HG02981 (cell line): ENCODE results near the gene GNAI2.

Source experiments
- ATAC-seq: cut with Tn5 transposase; IDR thresholded peaks from one replicate; pipeline ENCODE4 v1.9.1; 2021; ENCODE audit warnings: mild to moderate bottlenecking, moderate library complexity; ENCODE audit not compliant: unreplicated experiment

Gene GNAI2

GRCh38 chr3:50295553-50296431 is 59.8 kb downstream of the GNAI2 start:
- no peak for ATAC-seq

- ATAC-seq: no peak
These were observed 60.8 kb downstream of the GNAI2 start for GRCh38 chr3:50296721-50297383.

- no peak for ATAC-seq
These were observed 61.4 kb downstream of the GNAI2 start for GRCh38 chr3:50297384-50297775.

GRCh38 chr3:50297896-50298725 is 62.1 kb downstream of the GNAI2 start:
- ATAC-seq: no peak

GRCh38 chr3:50298836-50299637 is 63.0 kb downstream of the GNAI2 start, which contains the start of the genes HYAL3 and NAA80:
Gene HYAL3 (minus strand): TSS chr3:50299405. CDS start chr3:50295602, 3,803 bp downstream.
Gene NAA80 (minus strand): TSS chr3:50299405. CDS start chr3:50297463, 1,942 bp downstream.
- ATAC-seq: peak; percentile 86

- no peak for ATAC-seq
These were observed 63.6 kb downstream of the GNAI2 start for GRCh38 chr3:50299638-50299928.

GRCh38 chr3:50299929-50300680 is 64.1 kb downstream of the GNAI2 start:
- no peak for ATAC-seq

- no peak for ATAC-seq
These were observed 64.8 kb downstream of the GNAI2 start for GRCh38 chr3:50300681-50301254.

GRCh38 chr3:50302095-50303012 is 66.3 kb downstream of the GNAI2 start:
- ATAC-seq: no peak

- ATAC-seq: no peak
These were observed 67.2 kb downstream of the GNAI2 start, which contains the start of gene HYAL1 for GRCh38 chr3:50303013-50303815. Gene HYAL1 (minus strand): TSS chr3:50303574. CDS start chr3:50302956, 618 bp downstream.

- ATAC-seq: no peak
These were observed 68.6 kb downstream of the GNAI2 start for GRCh38 chr3:50304601-50305000.
